Fibroblast of lung (primary cell): ENCODE data around the gene CAPN14. TPM values are rescaled to one million over a fixed set of nuclear protein-coding genes. Genes with fewer than 3 reads are reported as not detected.

Source experiments
- DNase-seq, 2 donors: peaks; one replicate each; pipeline versions ENCODE4 v3.0.0 to v3.0.0-alpha.2; 2010; ENCODE audit warnings: low read depth in 2 of 2
- H2AFZ ChIP-seq: 2 replicates; pipeline ENCODE4 v1.5.1; 2012; ENCODE audit warnings: low read length, control low read depth, inconsistent platforms
- H3K27ac ChIP-seq: 2 replicates; pipeline ENCODE4 v1.5.1; 2011; ENCODE audit warnings: low read length, control low read depth; ENCODE audit not compliant: insufficient read depth
- H3K27me3 ChIP-seq: 2 replicates; pipeline ENCODE4 v1.5.1; 2011; ENCODE audit warnings: mild to moderate bottlenecking, low read length; ENCODE audit not compliant: control insufficient read depth, insufficient read depth
- H3K36me3 ChIP-seq: 2 replicates; pipeline ENCODE4 v1.5.1; 2011; ENCODE audit warnings: low read length; ENCODE audit not compliant: control insufficient read depth, insufficient read depth
- H3K4me1 ChIP-seq: 2 replicates; pipeline ENCODE4 v1.5.1; 2011; ENCODE audit warnings: low read length; ENCODE audit not compliant: control insufficient read depth, insufficient read depth; ENCODE audit errors: extremely low read depth
- H3K4me2 ChIP-seq: 2 replicates; pipeline ENCODE4 v1.5.1; 2011; ENCODE audit warnings: low read length, control low read depth; ENCODE audit not compliant: insufficient read depth; ENCODE audit errors: extremely low read depth
- H3K4me3 ChIP-seq, 4 experiments: fragments of 200-600 bp in 1 of 4; sonication (generic) in 1 of 4; replicated peaks in 1 of 4; 2 replicates each; pipeline ENCODE4 v1.5.1; 2011 to 2016; ENCODE audit warnings: low read length in 4 of 4, low read depth in 3 of 4, mild to moderate bottlenecking in 3 of 4, control low read depth in 2 of 4, inconsistent platforms in 1 of 4, mixed read lengths in 1 of 4; ENCODE audit not compliant: insufficient read depth in 1 of 4; ENCODE audit errors: control extremely low read depth in 1 of 4
- H3K79me2 ChIP-seq: 2 replicates; pipeline ENCODE4 v1.5.1; 2012; ENCODE audit warnings: mild to moderate bottlenecking, low read length, inconsistent platforms; ENCODE audit not compliant: control insufficient read depth, insufficient read depth
- H3K9ac ChIP-seq: 2 replicates; pipeline ENCODE4 v1.5.1; 2011; ENCODE audit warnings: mild to moderate bottlenecking, low read length, control low read depth; ENCODE audit not compliant: insufficient read depth
- H3K9me3 ChIP-seq: 2 replicates; pipeline ENCODE4 v1.5.1; 2012; ENCODE audit warnings: low read depth, low read length; ENCODE audit not compliant: control insufficient read depth, insufficient read depth
- H4K20me1 ChIP-seq: 2 replicates; pipeline ENCODE4 v1.5.1; 2011; ENCODE audit warnings: low read length; ENCODE audit not compliant: control insufficient read depth, insufficient read depth; ENCODE audit errors: extremely low read depth
- EZH2 ChIP-seq: IDR thresholded peaks from 2 replicates; pipeline ENCODE4 v1.5.1; 2012; ENCODE audit warnings: low read length, control low read depth, mild to moderate bottlenecking; ENCODE audit errors: missing control alignments
- polyA plus RNA-seq, 2 donors: library from polyadenylated mRNA; depleted of rRNA in 1 of 2; stranded (reverse) in 1 of 2; unstranded in 1 of 2; fragments of >200 nt; gene quantifications; 2 replicates each; pipeline ENCODE4 v1.2.1, GENCODE V29; 2011 to 2012; ENCODE audit warnings: missing spikeins in 1 of 2
- total RNA-seq: library from RNA; depleted of rRNA; stranded (reverse); fragments of >200 nt; gene quantifications from 2 replicates; pipeline ENCODE4 v1.2.1, GENCODE V29; 2014
- TF ChIP-seq, protein P1 (sequence below), 2 donors: IDR thresholded peaks in 1 of 2; conservative IDR thresholded peaks in 1 of 2; 1 replicate in 1 of 2; 2 replicates in 1 of 2; pipeline ENCODE4 v1.5.1; 2011 to 2012; ENCODE audit warnings: low read length in 2 of 2, control low read depth in 1 of 2, inconsistent platforms in 1 of 2, low read depth in 1 of 2, mild to moderate bottlenecking in 1 of 2

CAPN14 gene
- total and polyA plus RNA-seq, 2 donors (not counting 1 experiment from before 2014, with no cell fraction given): 0.05 to 0.17 TPM

DNA sequence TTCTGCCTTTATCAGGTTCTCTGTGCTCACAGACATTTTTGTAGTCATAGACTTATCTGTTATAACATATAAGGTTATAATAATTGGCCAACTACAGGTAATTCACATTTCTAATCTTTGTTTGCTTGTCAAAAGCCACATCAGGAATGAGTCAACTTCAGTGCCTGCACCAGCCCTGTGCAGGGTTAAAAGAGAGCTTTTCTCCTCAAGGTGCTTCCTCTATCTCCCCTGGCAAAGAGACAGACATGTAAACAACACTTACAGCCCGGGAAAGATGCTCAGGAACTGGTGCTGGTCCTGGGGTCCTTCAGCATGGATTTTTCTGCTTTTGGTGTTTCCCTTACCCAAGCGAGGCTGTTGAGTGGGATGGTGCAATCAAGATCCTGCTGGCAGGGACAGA is 9.0 kb upstream of the CAPN14 start:
- no peak overlapping the region for H3K9ac ChIP-seq
- no peak overlapping the region for H2AFZ ChIP-seq
- TF ChIP-seq EZH2: no peak
- TF ChIP-seq, protein P1, sequence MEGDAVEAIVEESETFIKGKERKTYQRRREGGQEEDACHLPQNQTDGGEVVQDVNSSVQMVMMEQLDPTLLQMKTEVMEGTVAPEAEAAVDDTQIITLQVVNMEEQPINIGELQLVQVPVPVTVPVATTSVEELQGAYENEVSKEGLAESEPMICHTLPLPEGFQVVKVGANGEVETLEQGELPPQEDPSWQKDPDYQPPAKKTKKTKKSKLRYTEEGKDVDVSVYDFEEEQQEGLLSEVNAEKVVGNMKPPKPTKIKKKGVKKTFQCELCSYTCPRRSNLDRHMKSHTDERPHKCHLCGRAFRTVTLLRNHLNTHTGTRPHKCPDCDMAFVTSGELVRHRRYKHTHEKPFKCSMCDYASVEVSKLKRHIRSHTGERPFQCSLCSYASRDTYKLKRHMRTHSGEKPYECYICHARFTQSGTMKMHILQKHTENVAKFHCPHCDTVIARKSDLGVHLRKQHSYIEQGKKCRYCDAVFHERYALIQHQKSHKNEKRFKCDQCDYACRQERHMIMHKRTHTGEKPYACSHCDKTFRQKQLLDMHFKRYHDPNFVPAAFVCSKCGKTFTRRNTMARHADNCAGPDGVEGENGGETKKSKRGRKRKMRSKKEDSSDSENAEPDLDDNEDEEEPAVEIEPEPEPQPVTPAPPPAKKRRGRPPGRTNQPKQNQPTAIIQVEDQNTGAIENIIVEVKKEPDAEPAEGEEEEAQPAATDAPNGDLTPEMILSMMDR (conservative IDR thresholded peaks at IDR 0.05 in 1 of 2, IDR thresholded peaks at IDR 0.05 in 1 of 2; ENCODE audit: low read depth in 1 of 2, low read length in 2 of 2): no peak
- H3K4me1 ChIP-seq: no peaks in the 10 kb centered on the region
- H3K4me2 ChIP-seq: no peak overlapping the region
- no peak overlapping the region for H3K4me3 ChIP-seq
- H3K27me3 ChIP-seq: peaks cover 10% of the 10 kb centered on the region
- H3K79me2 ChIP-seq: no peaks in the 10 kb centered on the region
- no peak overlapping the region for H3K27ac ChIP-seq
- no peaks in the 10 kb centered on the region for H3K9me3 ChIP-seq
- H4K20me1 ChIP-seq: no peaks in the 10 kb centered on the region
- H3K36me3 ChIP-seq: no peaks in the 10 kb centered on the region
- DNase-seq: no peak

DNA sequence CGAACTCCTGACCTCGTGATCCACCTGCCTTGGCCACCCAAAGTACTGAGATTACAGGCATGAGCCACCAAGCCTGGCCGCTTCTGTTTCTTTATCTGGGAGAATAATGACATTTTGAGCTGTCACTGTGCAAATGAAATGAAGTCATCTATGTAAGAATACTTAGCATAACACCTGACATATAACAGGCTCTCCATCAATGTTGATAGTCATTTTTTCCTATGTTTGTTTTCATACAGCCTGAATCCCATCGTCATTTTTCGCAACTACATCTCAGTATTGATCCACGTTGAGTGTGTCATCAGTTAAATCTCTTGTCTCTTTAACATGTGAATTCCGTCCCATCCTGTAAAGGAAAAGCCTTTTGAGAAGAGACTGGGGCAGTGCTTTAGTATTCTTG is 6.4 kb upstream of the CAPN14 start:
- Histone ChIP-seq H3K4me3 (no peak overlapping the region), H3K9me3 (no peaks in the 10 kb centered on the region), H3K27me3 (peaks cover 11% of the 10 kb centered on the region), H3K36me3 (no peaks in the 10 kb centered on the region), H4K20me1 (no peaks in the 10 kb centered on the region), H3K9ac (no peak overlapping the region), H3K27ac (no peak overlapping the region), H2AFZ (no peak overlapping the region), H3K79me2 (no peaks in the 10 kb centered on the region), H3K4me1 (no peaks in the 10 kb centered on the region), H3K4me2 (no peak overlapping the region)
- DNase-seq: no peak
- TF ChIP-seq EZH2: no peak
- TF ChIP-seq, protein P1 (conservative IDR thresholded peaks at IDR 0.05 in 1 of 2, IDR thresholded peaks at IDR 0.05 in 1 of 2; ENCODE audit: low read depth in 1 of 2, low read length in 2 of 2): no peak

GRCh38 chr2:31223026-31223425 is 5.7 kb upstream of the CAPN14 start:
- Histone ChIP-seq H3K4me1 (no peaks in the 10 kb centered on the region), H3K27me3 (peaks cover 13% of the 10 kb centered on the region), H3K27ac (no peak overlapping the region), H3K36me3 (no peaks in the 10 kb centered on the region), H3K9me3 (no peaks in the 10 kb centered on the region), H3K79me2 (no peaks in the 10 kb centered on the region), H3K4me2 (no peak overlapping the region), H3K4me3 (no peak overlapping the region), H4K20me1 (no peaks in the 10 kb centered on the region), H3K9ac (no peak overlapping the region), H2AFZ (no peak overlapping the region)
- no peak for DNase-seq
- TF ChIP-seq, protein P1 (conservative IDR thresholded peaks at IDR 0.05 in 1 of 2, IDR thresholded peaks at IDR 0.05 in 1 of 2; ENCODE audit: low read depth in 1 of 2, low read length in 2 of 2): no peak
- no peak for TF ChIP-seq EZH2
